ENCODE measurements around the gene PKIB.

PKIB gene

GRCh38 chr6:122719176-122719575 lies 109.0 kb downstream of the PKIB start:
- TF ChIP-seq CTCF (IDR thresholded peaks at IDR 0.05) = no peak
- Histone ChIP-seq H3K4me3 (ENCODE audit: low read depth, low read length) (no peak overlapping the region), H3K79me2 (no peaks in the 10 kb centered on the region), H3K4me1 (no peaks in the 10 kb centered on the region), H2AFZ (no peak overlapping the region), H3K9ac (no peak overlapping the region), H3K9me3 (ENCODE audit: control insufficient read depth, low read length) (no peaks in the 10 kb centered on the region), H3K27ac (no peak overlapping the region), H3K4me2 (ENCODE audit: low read length) (no peak overlapping the region), H3K36me3 (ENCODE audit: control insufficient read depth, insufficient read depth, low read length) (no peaks in the 10 kb centered on the region), H3K27me3 (ENCODE audit: control insufficient read depth, insufficient read depth, low read length) (no peaks in the 10 kb centered on the region)

- Histone ChIP-seq H3K79me2 (no peaks in the 10 kb centered on the region), H3K4me2 (ENCODE audit: low read length) (no peak overlapping the region), H3K27ac (no peak overlapping the region), H2AFZ (no peak overlapping the region), H3K36me3 (ENCODE audit: control insufficient read depth, insufficient read depth, low read length) (no peaks in the 10 kb centered on the region), H3K9me3 (ENCODE audit: control insufficient read depth, low read length) (no peaks in the 10 kb centered on the region), H3K9ac (no peak overlapping the region), H3K27me3 (ENCODE audit: control insufficient read depth, insufficient read depth, low read length) (no peaks in the 10 kb centered on the region), H3K4me1 (no peaks in the 10 kb centered on the region), H3K4me3 (ENCODE audit: low read depth, low read length) (no peak overlapping the region)
- TF ChIP-seq CTCF (IDR thresholded peaks at IDR 0.05) = no peak
These were observed 112.5 kb downstream of the PKIB start for GRCh38 chr6:122722746-122723145.

- no peaks in the 10 kb centered on the region for H3K27me3 ChIP-seq (ENCODE audit: control insufficient read depth, insufficient read depth, low read length)
- no peaks in the 10 kb centered on the region for H3K9me3 ChIP-seq (ENCODE audit: control insufficient read depth, low read length)
- no peak overlapping the region for H3K4me3 ChIP-seq (ENCODE audit: low read depth, low read length)
- H3K4me1 ChIP-seq = no peaks in the 10 kb centered on the region
- no peak overlapping the region for H3K4me2 ChIP-seq (ENCODE audit: low read length)
- no peaks in the 10 kb centered on the region for H3K36me3 ChIP-seq (ENCODE audit: control insufficient read depth, insufficient read depth, low read length)
- no peak overlapping the region for H3K9ac ChIP-seq
- no peak overlapping the region for H2AFZ ChIP-seq
- no peaks in the 10 kb centered on the region for H3K79me2 ChIP-seq
- H3K27ac ChIP-seq = no peak overlapping the region
- TF ChIP-seq CTCF (IDR thresholded peaks at IDR 0.05) = peak; percentile 27
These were observed 116.4 kb downstream of the PKIB start for GRCh38 chr6:122726649-122727048.

GRCh38 chr6:122727244-122727643 lies 117.0 kb downstream of the PKIB start:
- Histone ChIP-seq H3K36me3 (ENCODE audit: control insufficient read depth, insufficient read depth, low read length) (no peaks in the 10 kb centered on the region), H3K27me3 (ENCODE audit: control insufficient read depth, insufficient read depth, low read length) (no peaks in the 10 kb centered on the region), H3K9me3 (ENCODE audit: control insufficient read depth, low read length) (no peaks in the 10 kb centered on the region), H3K79me2 (no peaks in the 10 kb centered on the region), H3K27ac (no peak overlapping the region), H3K4me2 (ENCODE audit: low read length) (no peak overlapping the region), H3K4me3 (ENCODE audit: low read depth, low read length) (no peak overlapping the region), H3K4me1 (no peaks in the 10 kb centered on the region), H3K9ac (no peak overlapping the region), H2AFZ (no peak overlapping the region)
- no peak for TF ChIP-seq CTCF (IDR thresholded peaks at IDR 0.05)

GRCh38 chr6:122730334-122730733 lies 120.1 kb downstream of the PKIB start:
- Histone ChIP-seq H3K9ac (no peak overlapping the region), H3K4me3 (ENCODE audit: low read depth, low read length) (no peak overlapping the region), H3K4me2 (ENCODE audit: low read length) (no peak overlapping the region), H2AFZ (no peak overlapping the region), H3K27ac (no peak overlapping the region), H3K27me3 (ENCODE audit: control insufficient read depth, insufficient read depth, low read length) (no peaks in the 10 kb centered on the region), H3K36me3 (ENCODE audit: control insufficient read depth, insufficient read depth, low read length) (no peaks in the 10 kb centered on the region), H3K9me3 (ENCODE audit: control insufficient read depth, low read length) (no peaks in the 10 kb centered on the region), H3K4me1 (no peaks in the 10 kb centered on the region), H3K79me2 (no peaks in the 10 kb centered on the region)
- TF ChIP-seq CTCF (IDR thresholded peaks at IDR 0.05) = no peak
